Muscle of leg (tissue), 16 donors: ENCODE data around the gene MT1G. TPM values are rescaled to one million over a fixed set of nuclear protein-coding genes. Genes with fewer than 3 reads are reported as not detected.
A peak's percentile ranks its signal among the peaks of the same experiment; 100 is the strongest.
"Not testable (repeated sequence)": the region's sequence is repeated elsewhere in the genome, so short reads cannot be mapped to it uniquely, and the experiment has no call there.

Experiments used
- DNase-seq: peaks from one replicate; pipeline ENCODE4 v3.0.0; 2013
- H3K27ac ChIP-seq: one replicate; pipeline ENCODE4 v1.5.1; 2013; ENCODE audit warnings: mild to moderate bottlenecking, low read length, control low read depth
- H3K27me3 ChIP-seq: one replicate; pipeline ENCODE4 v1.6.1; 2013; ENCODE audit warnings: low read length; ENCODE audit not compliant: control insufficient read depth, insufficient read depth
- H3K36me3 ChIP-seq: one replicate; pipeline ENCODE4 v1.6.1; 2013; ENCODE audit warnings: low read length; ENCODE audit not compliant: control insufficient read depth, insufficient read depth
- H3K4me1 ChIP-seq: one replicate; pipeline ENCODE4 v1.6.1; 2013; ENCODE audit warnings: low read length; ENCODE audit not compliant: control insufficient read depth, insufficient read depth
- H3K4me3 ChIP-seq: one replicate; pipeline ENCODE4 v1.5.1; 2013; ENCODE audit warnings: low read length, control low read depth
- H3K9me3 ChIP-seq: replicated peaks from 2 replicates; pipeline ENCODE4 v1.6.1; 2013; ENCODE audit warnings: low read depth, low read length; ENCODE audit not compliant: control insufficient read depth
- WGBS: methylation state at CpG from one replicate; pipeline ENCODE4 v1.1.5; 2013; ENCODE audit warnings: missing lambda C conversion rate; ENCODE audit not compliant: insufficient coverage; 5-methylcytosine and 5-hydroxymethylcytosine counted together
- long read RNA-seq, 11 donors: transcript quantifications; one replicate each; lab custom pipeline, GENCODE V29; 2026
- polyA plus RNA-seq, 8 donors: library from polyadenylated mRNA; unstranded; fragments of 120-200 nt; gene quantifications; one replicate each; pipeline versions ENCODE4 v1.2.1 to v1.2.3, GENCODE V29; 2013; ENCODE audit warnings: inconsistent platforms in 1 of 8, low replicate concordance in 1 of 8; ENCODE audit not compliant: insufficient read length in 8 of 8, insufficient read depth in 1 of 8
- total RNA-seq: library from RNA; stranded (reverse); fragments of 120-200 nt; gene quantifications from one replicate; pipeline ENCODE4 v1.2.4, GENCODE V29; 2013

MT1G gene
- 1.2 TPM for total RNA-seq
- 10 to 100 TPM in 2 of 8 donors, 1 to 10 TPM in 1, under 1 TPM in 3, not detected in 2; 0.42 to 21.4 (median 4.3) TPM for polyA plus RNA-seq
- long read RNA-seq, donor 1, partial matches to known transcripts = 0 of 6 reads
- long read RNA-seq, donor 1, other reads (novel, unspliced or antisense) = 5 of 6 reads
- long read RNA-seq, donor 2 = 0 reads
- long read RNA-seq, donor 3, partial matches to known transcripts = 7 of 7 reads
- long read RNA-seq, donor 3, other reads (novel, unspliced or antisense) = 0 of 7 reads
- long read RNA-seq, donor 4, partial matches to known transcripts = 0 of 9 reads
- long read RNA-seq, donor 4, other reads (novel, unspliced or antisense) = 8 of 9 reads
- long read RNA-seq, donor 5, partial matches to known transcripts = 16 of 16 reads
- long read RNA-seq, donor 5, other reads (novel, unspliced or antisense) = 0 of 16 reads
- long read RNA-seq, donor 6, transcript MT1G-202 (3 exons, 406 nt) = major isoform, 6 of 20 reads
- long read RNA-seq, donor 6, partial matches to known transcripts = 10 of 20 reads
- long read RNA-seq, donor 6, other reads (novel, unspliced or antisense) = 0 of 20 reads
- long read RNA-seq, donor 7, partial matches to known transcripts = 13 of 15 reads
- long read RNA-seq, donor 7, other reads (novel, unspliced or antisense) = 0 of 15 reads
- long read RNA-seq, donor 8, partial matches to known transcripts = 21 of 21 reads
- long read RNA-seq, donor 8, other reads (novel, unspliced or antisense) = 0 of 21 reads
- long read RNA-seq, donor 9, transcript MT1G-201 (3 exons, 405 nt) = major isoform, 14 of 24 reads
- long read RNA-seq, donor 9, partial matches to known transcripts = 6 of 24 reads
- long read RNA-seq, donor 9, other reads (novel, unspliced or antisense) = 0 of 24 reads
- long read RNA-seq, donor 10, partial matches to known transcripts = 25 of 26 reads
- long read RNA-seq, donor 10, other reads (novel, unspliced or antisense) = 0 of 26 reads
- long read RNA-seq, donor 11, partial matches to known transcripts = 0 of 12 reads
- long read RNA-seq, donor 11, other reads (novel, unspliced or antisense) = 11 of 12 reads

DNA sequence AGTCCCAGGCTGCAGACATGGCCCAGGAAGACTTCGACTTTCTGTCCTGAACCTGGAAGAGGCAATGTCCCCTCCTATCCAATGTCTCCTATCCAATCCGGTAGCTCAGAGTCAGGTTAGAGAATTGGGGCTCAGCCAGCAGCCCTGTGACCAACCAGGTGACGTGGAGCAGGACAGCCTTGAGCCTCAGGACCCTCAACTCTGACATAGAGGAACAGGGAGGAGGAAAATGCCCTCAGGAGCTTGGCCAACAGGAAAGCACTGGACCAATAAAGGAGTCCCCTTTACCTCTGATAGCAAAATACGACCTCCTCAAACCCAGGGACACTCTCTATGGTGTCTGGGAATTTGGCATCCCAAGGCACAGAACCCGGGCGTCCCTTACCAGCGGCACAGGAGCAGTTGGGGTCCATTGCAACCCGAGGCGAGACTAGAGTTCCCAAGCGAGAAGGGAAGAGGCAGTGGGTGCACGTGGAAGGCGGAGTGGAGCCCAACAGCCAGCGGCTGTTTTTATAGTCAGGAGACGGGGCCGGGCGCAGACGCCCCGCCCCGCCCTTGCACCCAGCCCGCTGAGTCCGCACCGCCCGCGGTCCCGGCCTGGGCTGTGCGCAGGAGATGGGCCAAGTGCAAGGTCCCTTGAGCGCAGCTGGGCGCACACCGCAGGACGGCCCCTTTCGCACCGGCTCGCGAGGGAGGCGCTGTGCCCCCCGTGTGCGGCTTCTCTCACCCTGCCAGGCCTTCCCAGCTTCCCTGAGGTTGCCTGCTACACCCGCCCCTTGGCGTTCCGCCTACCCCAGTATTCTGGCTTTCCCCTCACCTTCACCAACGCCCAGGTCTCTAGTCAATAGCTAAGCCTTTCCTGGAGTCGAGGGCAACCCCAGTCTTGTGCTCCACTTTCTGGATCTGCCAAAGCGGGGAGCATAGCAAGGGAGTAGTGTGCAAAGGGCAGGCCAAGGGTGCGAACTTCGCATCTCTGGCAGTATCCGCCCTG, at the start of gene MT1G:
MT1G (minus strand) TSS at position 485 of the 991 bp plus-strand sequence; CDS start at position 413, 72 bp downstream.
- H3K9me3 ChIP-seq = no peaks in the 10 kb centered on the region
- H3K36me3 ChIP-seq = no peaks in the 10 kb centered on the region
- H3K4me3 ChIP-seq = no peak within 1 kb of the TSS
- peaks cover 20% of the 10 kb centered on the region for H3K4me1 ChIP-seq
- 5% methylated on average over 39 of the region's 46 CpGs for WGBS
- peak; percentile 53 for DNase-seq
- H3K27me3 ChIP-seq = peaks cover 89% of the 10 kb centered on the region
- no peak within 1 kb of the TSS for H3K27ac ChIP-seq

DNA sequence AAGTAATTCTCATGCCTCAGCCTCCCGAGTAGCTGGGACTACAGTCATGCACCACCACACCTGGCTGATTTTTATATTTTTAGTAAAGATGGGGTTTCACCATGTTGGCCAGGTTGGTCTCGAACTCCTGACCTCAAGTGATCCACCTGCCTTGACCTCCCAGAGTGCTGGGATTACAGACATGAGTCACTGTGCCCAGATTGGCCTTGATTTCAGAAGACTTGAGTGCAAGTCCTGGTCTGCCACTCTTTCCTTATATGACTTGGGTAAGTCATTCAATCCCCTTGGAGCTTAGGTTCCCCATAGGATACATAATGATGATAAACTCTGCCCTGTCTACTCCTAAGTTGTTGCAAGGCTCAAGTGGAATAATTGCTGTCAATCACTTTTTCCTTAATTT, 49.7 kb upstream of the MT1G start:
- H3K27me3 ChIP-seq, H3K4me3 ChIP-seq, H3K9me3 ChIP-seq, DNase-seq, H3K36me3 ChIP-seq, H3K27ac ChIP-seq, H3K4me1 ChIP-seq: not testable (repeated sequence)
- WGBS = 80% methylated on average over 1 of the region's 2 CpGs

DNA sequence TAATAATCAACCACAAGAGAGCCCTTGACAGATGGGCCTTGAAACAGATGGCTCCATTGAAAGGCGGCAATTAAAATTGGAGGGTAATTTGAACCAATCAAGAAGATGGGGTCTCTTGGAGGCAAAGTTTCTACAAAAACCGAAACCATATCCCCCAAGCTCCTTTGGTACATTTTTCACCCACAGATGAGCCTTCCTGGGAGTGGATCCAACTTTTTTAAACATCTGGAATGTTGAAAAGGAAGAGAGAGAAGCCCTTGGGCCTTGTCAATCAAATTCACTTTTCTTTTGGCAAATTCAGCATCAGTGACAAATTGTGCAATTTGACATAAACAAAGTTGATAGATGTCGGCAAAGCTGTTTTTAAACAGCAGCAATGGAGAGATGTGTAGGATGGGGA, 48.9 kb upstream of the MT1G start:
- Histone ChIP-seq H3K4me3 (no peak overlapping the region), H3K27me3 (no peaks in the 10 kb centered on the region), H3K36me3 (no peaks in the 10 kb centered on the region), H3K4me1 (no peaks in the 10 kb centered on the region), H3K27ac (no peak overlapping the region), H3K9me3 (no peaks in the 10 kb centered on the region)
- WGBS = no CpG with 5 or more reads among the region's 3 CpGs
- DNase-seq = peak; percentile 43

DNA sequence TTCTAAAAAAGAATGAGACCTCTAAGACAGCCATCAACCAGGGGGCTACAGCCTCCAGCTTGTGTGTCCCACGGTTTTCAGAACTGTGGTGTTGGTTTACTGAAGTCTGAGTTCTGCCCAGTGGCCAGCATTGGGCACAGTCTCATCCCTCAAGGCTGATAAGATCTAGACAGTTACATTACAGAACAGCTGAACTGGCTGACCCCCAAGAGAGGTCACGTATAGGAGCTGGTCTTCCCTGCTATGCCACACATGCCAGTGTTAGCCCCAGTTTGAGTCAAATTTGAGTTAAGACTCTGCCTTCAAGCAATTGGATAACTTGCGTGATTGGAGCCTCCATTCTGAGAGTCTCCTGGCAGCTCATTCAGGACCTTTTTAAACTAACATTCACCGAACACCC, 47.3 kb upstream of the MT1G start:
- Histone ChIP-seq H3K36me3 (no peaks in the 10 kb centered on the region), H3K4me1 (no peaks in the 10 kb centered on the region), H3K27ac (no peak overlapping the region), H3K27me3 (no peaks in the 10 kb centered on the region), H3K9me3 (no peaks in the 10 kb centered on the region), H3K4me3 (no peak overlapping the region)
- DNase-seq = no peak
- WGBS = 83% methylated on average over 2 of the region's 4 CpGs

DNA sequence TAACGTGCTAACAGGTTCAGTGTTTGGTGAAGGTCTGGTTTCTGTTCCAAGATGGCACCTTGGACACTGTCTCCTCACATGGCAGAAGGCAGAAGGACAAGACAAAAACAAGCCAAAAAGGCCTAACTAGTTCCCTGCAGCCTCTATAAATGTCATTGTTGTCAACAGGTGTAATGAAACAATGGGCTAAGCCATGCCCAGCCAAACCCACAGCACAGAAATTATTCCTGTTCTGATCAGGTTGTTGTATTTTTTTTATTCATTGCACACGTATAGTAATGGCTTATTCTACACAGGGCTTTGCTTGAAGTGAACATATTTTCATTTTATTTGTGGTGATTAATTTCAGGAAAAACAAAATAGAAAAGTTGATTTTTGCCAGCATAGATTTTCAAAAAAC, 45.9 kb upstream of the MT1G start:
- no peak for DNase-seq
- no peaks in the 10 kb centered on the region for H3K4me1 ChIP-seq
- H3K36me3 ChIP-seq = no peaks in the 10 kb centered on the region
- H3K27ac ChIP-seq = no peak overlapping the region
- H3K9me3 ChIP-seq = no peaks in the 10 kb centered on the region
- peaks cover 3% of the 10 kb centered on the region for H3K27me3 ChIP-seq
- no CpG with 5 or more reads among the region's 2 CpGs for WGBS
- no peak overlapping the region for H3K4me3 ChIP-seq

DNA sequence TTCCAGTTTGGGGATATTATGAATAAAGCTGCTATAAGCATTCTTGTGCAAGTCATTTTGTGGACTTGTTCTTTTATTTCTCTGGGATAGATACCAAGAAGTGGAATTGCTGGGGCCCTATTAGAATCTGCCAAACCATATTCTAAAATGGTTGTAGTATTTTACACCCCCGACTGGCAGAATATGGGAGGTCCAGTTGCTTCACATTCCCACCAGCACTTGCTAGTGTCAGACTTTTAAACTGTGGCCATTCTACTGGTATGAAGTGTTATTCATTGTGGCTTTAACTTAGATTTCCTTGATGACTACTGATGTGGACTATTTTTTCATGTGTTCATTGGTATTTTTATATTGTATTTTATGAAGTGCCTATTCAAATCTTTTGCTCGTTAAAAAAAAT, 44.0 kb upstream of the MT1G start:
- WGBS = no CpG with 5 or more reads among the region's 2 CpGs
- no peaks in the 10 kb centered on the region for H3K4me1 ChIP-seq
- peaks cover 3% of the 10 kb centered on the region for H3K27me3 ChIP-seq
- H3K4me3 ChIP-seq = no peak overlapping the region
- DNase-seq = no peak
- no peaks in the 10 kb centered on the region for H3K9me3 ChIP-seq
- no peaks in the 10 kb centered on the region for H3K36me3 ChIP-seq
- H3K27ac ChIP-seq = no peak overlapping the region

DNA sequence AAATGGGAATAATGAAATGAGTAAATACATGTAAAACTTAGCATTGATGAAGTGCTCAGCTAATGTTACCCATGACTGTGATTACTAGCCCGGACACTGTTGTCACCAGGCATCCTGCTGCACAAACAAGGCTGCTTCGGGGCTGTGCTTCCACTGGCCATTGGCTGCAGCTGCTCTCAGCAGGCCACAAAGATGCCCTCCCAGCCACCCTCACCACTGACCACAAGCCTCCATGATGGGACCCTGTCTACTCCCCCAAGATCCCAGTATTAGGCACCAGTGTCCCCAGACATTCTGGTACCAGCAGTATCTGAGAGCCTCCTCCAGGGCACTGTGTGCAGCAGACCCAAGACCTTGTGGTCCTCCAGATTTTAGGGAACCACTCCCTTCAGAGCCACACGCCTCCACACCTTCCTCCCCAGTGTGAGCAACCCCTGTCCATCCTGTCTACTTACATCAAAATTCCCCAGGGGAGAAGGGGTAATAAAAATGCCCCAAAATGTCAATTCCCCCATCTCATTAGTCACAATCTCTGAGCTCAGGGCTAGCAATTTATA, 42.4 kb upstream of the MT1G start:
- WGBS = 29% methylated on average over 1 of the region's 3 CpGs
- no peak overlapping the region for H3K4me3 ChIP-seq
- peaks cover 4% of the 10 kb centered on the region for H3K27me3 ChIP-seq
- no peaks in the 10 kb centered on the region for H3K36me3 ChIP-seq
- H3K4me1 ChIP-seq = no peaks in the 10 kb centered on the region
- no peaks in the 10 kb centered on the region for H3K9me3 ChIP-seq
- DNase-seq = no peak
- H3K27ac ChIP-seq = no peak overlapping the region

DNA sequence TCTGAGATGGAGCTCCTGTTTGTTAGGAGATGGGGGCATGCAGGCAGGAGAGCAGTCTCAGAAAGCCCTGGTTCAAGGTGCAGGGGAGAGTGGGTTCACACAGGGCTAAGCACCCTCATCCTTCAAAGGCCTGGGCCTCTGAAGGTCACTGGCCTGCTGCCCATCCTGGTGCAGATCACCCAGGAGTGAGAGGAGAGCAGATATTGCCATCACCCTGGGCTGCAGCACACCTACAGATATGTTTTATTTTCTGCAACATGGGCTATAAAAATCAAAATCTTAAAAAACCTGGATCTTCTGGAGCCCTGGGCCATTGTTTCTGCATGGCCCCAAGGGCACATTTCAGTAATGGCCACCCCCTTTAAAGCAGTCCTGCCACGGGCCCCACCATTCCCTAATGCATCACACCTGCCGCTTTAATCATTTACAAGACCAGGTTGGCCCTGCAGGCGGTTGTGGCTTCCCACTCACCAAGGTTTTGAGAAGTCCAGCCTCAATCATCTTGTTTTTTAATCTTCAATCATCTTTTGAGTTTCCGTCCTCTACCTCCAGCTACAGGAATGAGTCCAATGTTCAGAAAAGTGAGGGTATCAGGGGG, 41.7 kb upstream of the MT1G start:
- 22% methylated on average over 1 of the region's 4 CpGs for WGBS
- Histone ChIP-seq H3K4me1 (no peaks in the 10 kb centered on the region), H3K36me3 (no peaks in the 10 kb centered on the region), H3K27ac (no peak overlapping the region), H3K4me3 (no peak overlapping the region), H3K9me3 (no peaks in the 10 kb centered on the region), H3K27me3 (peaks cover 4% of the 10 kb centered on the region)
- DNase-seq = no peak
